GM12864 (cell line): ENCODE measurements around the gene PCDHGA7.
"Not testable (repeated sequence)": the region's sequence is repeated elsewhere in the genome, so short reads cannot be mapped to it uniquely, and the experiment has no call there.

Experiments used
- DNase-seq: peaks from one replicate; pipeline ENCODE4 v3.0.0-alpha.2; 2011; ENCODE audit warnings: low read depth
- H3K4me3 ChIP-seq: 2 replicates; pipeline ENCODE4 v1.5.1; 2011; ENCODE audit warnings: mild to moderate bottlenecking, low read depth, low read length, control low read depth
- CTCF ChIP-seq: IDR thresholded peaks from 2 replicates; pipeline ENCODE4 v1.5.1; 2011; ENCODE audit warnings: low read depth, mild to moderate bottlenecking, moderate library complexity, low read length, control low read depth, inconsistent platforms; ENCODE audit errors: missing control alignments

Gene PCDHGA7

DNA sequence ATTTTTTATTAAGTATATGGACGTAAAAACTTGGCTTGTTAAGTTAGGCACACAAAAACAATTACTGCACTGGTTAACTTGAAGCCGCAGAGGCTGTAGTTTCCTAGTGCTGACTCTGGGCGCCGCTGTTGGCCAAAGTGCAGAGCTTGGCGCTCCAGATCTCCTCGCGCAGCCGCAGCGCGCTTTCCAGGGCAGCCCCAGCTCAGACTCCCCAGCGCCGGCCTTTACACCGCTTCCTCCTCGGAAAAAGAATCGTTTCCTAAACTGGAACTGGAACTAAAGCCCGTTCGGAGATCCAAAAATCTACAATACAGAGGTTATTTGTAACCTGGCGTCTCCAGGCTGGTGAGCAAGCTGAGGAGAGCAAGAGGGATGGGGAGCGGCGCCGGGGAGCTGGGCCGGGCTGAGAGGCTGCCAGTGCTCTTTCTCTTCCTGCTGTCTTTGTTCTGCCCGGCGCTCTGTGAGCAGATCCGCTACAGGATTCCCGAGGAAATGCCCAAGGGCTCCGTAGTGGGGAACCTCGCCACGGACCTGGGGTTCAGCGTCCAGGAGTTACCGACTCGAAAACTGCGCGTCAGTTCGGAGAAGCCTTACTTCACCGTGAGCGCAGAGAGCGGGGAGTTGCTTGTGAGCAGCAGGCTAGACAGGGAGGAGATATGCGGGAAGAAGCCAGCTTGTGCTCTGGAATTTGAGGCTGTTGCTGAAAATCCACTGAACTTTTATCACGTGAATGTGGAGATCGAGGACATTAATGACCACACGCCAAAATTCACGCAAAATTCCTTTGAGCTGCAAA, 15.4 kb downstream of the PCDHGA7 start, which contains the start of gene PCDHGB5:
TSS of gene PCDHGB5 (plus strand) at position 192 of the 796 bp plus-strand sequence. CDS start at position 373, 181 bp downstream.
- H3K4me3 ChIP-seq, result peak within 1 kb of the TSS; percentile 53
- TF ChIP-seq CTCF, result peak; percentile 69
- DNase-seq, result not testable (repeated sequence)

GRCh38 chr5:141398608-141399007, 16.1 kb downstream of the PCDHGA7 start:
- no peak for DNase-seq
- TF ChIP-seq CTCF, result no peak
- H3K4me3 ChIP-seq, result no peak overlapping the region; the same call in 1 of the 2 replicates

GRCh38 chr5:141399555-141400258, 17.2 kb downstream of the PCDHGA7 start:
- no peak for DNase-seq
- no peak for TF ChIP-seq CTCF
- H3K4me3 ChIP-seq, result no peak overlapping the region

DNA sequence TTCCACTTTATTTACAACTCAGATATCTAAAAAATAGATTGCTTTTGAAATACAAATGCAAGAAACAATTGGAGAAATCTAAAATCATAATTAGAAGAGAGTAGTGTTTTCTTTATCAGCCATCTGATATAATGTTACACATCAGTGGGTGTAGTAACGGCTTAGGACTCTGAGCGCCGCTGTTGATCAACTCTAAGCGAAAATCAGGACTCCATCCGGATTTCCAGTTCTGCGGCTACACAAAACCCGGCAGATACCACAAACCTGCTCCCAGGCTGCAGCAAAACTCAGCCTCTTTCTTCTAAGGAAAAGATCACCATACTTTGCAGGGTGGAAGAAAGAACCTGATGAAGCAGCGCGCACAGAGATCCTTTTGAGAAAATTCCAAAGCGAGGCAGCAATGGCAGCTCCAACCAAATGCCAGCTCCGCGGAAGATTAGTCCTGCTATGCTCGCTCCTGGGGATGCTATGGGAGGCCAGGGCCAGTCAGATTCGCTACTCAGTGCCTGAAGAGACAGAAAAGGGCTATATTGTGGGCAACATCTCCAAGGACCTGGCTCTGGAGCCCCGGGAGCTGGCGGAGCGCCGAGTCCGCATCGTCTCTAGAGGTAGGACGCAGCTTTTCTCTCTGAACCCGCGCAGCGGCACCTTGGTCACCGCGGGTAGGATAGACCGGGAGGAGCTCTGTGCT, 20.2 kb downstream of the PCDHGA7 start, which contains the start of gene PCDHGA9:
TSS of gene PCDHGA9 (plus strand) at position 226 of the 691 bp plus-strand sequence. CDS start at position 401, 175 bp downstream.
- no peak for DNase-seq
- H3K4me3 ChIP-seq, result peak within 1 kb of the TSS; percentile 0; the same call in 1 of the 2 replicates
- peak; percentile 54 for TF ChIP-seq CTCF

GRCh38 chr5:141403387-141403786, 20.8 kb downstream of the PCDHGA7 start:
- TF ChIP-seq CTCF, result no peak
- H3K4me3 ChIP-seq, result no peak overlapping the region
- no peak for DNase-seq

DNA sequence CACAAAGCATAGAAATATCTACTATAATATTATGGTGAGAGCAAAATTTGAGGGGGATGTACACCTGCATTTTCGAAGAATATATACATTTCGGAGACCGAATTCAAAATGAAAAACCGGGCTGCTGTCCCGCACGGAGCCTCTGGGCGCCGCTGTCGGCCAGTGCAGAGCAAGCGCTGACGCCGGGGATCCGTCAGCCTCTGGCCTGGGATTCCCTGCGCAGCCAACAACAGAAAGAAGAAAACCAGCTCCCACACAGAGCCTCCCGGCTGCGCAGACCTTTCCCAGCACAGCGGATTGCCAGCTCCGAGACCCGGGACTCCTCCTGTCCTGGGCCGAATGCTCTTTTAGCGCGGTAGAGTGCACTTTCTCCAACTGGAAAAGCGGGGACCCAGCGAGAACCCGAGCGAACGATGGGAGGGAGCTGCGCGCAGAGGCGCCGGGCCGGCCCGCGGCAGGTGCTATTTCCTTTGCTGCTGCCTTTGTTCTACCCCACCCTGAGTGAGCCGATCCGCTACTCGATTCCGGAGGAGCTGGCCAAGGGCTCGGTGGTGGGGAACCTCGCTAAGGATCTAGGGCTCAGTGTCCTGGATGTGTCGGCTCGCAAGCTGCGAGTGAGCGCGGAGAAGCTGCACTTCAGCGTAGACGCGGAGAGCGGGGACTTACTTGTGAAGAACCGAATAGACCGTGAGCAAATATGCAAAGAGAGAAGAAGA, 25.4 kb downstream of the PCDHGA7 start, which contains the start of gene PCDHGB6:
TSS of gene PCDHGB6 (plus strand) at position 232 of the 716 bp plus-strand sequence. CDS start at position 414, 182 bp downstream.
- peak within 1 kb of the TSS; percentile 62 for H3K4me3 ChIP-seq
- TF ChIP-seq CTCF, result peak; percentile 91
- not testable (repeated sequence) for DNase-seq
